ENCODE results near the gene PSMC3IP.
A peak's percentile ranks its signal among the peaks of the same experiment; 100 is the strongest.
"Not testable (repeated sequence)": the region's sequence is repeated elsewhere in the genome, so short reads cannot be mapped to it uniquely, and the experiment has no call there.

PSMC3IP gene, protein sequence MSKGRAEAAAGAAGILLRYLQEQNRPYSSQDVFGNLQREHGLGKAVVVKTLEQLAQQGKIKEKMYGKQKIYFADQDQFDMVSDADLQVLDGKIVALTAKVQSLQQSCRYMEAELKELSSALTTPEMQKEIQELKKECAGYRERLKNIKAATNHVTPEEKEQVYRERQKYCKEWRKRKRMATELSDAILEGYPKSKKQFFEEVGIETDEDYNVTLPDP

DNA sequence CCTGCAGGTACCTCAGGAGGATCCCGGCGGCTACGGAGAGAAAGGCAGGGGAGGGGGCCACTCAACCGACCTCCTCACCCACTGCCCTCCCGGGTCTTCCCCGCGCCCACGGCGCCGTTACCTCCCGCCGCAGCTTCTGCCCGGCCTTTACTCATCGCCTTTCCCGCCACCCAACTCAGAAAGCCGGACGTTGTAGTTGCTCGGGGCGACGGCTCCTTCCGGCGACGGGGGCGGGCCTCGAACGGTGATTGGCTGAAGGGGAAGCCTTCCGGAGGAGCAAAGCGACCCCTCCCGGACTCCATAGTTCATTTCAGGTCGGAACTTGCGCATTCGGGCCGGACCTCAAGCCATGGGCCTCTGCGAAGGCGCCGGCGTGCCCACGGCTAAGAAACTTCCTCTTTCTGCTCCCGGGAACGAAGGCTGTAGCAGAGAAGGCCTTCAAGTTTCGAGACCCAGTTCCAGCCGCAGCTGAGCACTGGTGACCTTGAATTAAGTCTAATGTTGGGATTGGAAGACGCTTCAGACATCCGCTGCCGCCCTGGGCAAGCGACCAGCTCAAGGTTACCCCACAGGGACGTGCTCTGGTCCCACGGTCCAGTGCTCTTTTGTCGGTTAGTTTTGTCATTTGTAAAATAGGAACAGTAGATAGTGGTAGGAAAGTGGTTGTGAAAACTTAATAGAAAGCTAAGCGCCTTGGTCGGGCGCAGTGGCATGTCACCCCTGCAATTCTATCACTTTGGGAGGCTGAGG, at the start of gene PSMC3IP:
Gene PSMC3IP (minus strand): TSS at position 198 of the 750 bp plus-strand sequence. CDS start 43 bp downstream, at position 155.
- DNase-seq = peak; percentile 98

DNA sequence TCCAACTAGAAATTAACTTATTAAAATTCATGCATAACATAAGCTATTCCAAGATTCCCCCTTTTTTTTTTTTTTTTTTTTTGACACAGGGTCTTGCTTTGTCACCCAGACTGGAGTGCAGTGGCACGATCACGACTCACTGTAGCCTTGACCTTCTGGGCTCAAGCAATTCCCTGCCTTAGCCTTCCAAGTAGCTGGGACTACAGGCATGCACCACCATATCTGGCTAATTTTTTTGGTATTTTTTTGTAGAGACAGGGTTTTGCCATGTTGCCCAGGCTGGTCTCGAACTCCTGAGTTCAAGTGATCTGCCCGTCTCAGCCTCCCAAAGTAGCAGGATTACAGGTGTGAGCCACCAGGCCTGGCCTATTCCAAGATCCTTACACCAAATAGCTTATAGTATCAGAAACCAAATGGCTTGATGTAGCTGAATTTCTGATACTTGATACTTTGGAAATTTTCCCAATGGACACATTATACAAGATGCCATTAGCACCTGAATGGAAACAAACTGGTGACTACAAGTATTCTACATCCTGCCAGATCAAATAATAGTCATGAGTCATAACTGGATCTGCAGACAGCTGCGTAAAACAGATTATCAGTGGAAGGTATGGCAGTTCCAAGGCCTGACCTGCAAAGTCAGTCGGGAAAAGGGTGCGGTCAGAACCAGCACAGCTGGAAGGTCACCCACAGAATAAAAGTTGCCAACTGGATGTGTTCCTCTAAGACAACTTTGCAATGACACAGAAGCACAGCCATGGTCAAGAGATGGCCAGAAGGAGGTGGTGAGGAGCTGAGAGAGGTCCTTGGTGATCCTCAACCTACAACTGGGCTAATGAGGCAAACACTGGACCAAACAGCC, 46.4 kb upstream of the PSMC3IP start:
- DNase-seq = no peak

- no peak for DNase-seq
These were observed 45.7 kb upstream of the PSMC3IP start for GRCh38 chr17:42623271-42623670.

GRCh38 chr17:42621987-42622386, 44.5 kb upstream of the PSMC3IP start:
- DNase-seq = not testable (repeated sequence)

GRCh38 chr17:42618442-42619150, 41.1 kb upstream of the PSMC3IP start:
- DNase-seq = peak; percentile 73

DNA sequence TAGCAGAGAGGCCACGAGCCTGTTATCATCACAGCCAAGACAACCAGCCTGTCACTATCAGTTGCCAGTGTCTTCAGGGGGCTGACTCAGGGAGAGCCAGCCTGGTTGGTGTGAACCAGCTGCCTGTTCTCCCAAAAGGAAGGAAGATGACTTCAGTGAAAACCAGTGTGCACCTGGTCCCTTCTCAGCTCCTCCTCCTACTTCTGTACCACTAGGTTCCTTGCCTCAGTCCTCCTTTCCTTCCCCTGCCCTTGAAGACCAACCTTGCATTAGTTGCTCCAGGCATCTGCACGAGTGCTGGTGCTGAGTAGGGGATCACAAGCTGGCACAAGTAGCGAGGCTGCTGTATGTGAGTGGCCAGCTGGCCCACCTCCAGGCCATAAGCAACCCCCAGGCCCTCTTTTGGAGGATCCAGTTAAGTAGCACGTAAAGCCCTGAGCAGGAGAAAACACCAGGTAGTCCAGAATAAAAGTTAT, 40.5 kb upstream of the PSMC3IP start:
- DNase-seq = peak; percentile 42

GRCh38 chr17:42613699-42614295, 36.3 kb upstream of the PSMC3IP start:
- DNase-seq = no peak

GRCh38 chr17:42612013-42612412, 34.5 kb upstream of the PSMC3IP start:
- no peak for DNase-seq

GRCh38 chr17:42609814-42610801, 32.6 kb upstream of the PSMC3IP start:
- DNase-seq = peak; percentile 59

GRCh38 chr17:42609182-42609813, 31.8 kb upstream of the PSMC3IP start, which contains the start of the genes RETREG3 and TUBG1:
TSS of gene RETREG3 (minus strand) at chr17:42609374. CDS start at chr17:42609324, 50 bp downstream.
TSS of gene TUBG1 (plus strand) at chr17:42609683. CDS start at chr17:42609738, 55 bp downstream.
- DNase-seq = peak; percentile 100

DNA sequence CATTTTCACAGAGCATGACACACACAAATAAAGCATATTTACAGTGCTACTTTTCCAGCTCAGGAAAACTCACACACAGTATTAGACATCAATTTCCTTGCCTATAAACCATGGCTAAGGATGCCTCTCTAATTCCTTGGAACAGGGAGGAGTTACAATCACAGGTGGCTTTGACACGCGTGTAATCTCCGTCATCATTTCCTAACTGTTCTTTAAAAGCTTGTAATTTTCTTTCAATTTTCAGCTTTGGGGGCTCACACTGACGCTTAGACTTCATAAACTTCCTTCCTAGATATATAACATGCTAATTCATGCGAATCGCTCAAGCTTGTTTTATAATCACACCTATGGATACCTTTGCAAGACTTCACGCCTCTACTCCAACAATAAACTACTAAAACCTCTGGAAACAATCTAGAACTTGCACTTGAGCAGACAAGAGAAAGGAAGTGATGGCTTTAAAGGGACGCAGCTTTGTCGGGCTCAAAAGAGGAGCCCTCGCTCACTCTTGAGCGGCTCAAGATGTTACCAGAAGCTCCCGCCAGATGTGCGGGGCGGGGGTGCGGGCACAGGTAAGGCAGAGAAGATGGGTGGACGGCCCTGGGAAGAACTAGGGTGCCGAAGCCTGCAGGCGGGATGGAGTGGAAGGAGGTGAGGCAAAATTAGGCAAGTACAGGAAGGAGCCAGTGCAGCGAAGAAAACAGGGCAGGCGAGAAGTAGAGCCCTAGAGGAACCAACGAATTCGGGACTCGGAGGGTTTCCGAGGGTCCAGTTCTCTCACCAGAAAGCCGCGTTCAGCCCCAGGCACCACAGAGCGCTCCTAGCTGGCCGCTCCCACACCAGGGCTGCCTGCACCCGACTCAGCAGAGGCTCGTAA, 31.0 kb upstream of the PSMC3IP start:
- DNase-seq = peak; percentile 55

- DNase-seq = no peak
These were observed 30.2 kb upstream of the PSMC3IP start for GRCh38 chr17:42607769-42608168.

DNA sequence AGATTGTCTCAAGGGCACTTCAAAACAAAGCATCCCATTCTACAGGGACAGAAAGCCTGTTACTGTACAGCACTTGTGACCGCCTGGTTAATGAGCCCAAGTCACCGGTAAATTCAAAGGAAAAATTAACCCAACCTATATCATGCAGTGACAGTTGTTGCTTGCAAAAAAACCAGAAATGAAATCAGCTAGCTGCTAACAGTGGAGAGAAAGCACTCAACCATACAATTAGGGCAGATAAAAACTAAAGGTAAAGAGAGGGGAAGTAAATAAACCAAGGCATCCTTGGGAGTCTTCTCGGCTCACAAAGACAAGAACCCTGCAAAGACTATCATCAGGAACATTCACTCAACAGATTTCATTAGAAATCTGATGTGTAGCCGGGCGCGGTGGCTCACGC, 25.8 kb upstream of the PSMC3IP start:
- no peak for DNase-seq

GRCh38 chr17:42598905-42599304, 21.4 kb upstream of the PSMC3IP start:
- peak; percentile 43 for DNase-seq

GRCh38 chr17:42596386-42596785, 18.9 kb upstream of the PSMC3IP start:
- DNase-seq = no peak

DNA sequence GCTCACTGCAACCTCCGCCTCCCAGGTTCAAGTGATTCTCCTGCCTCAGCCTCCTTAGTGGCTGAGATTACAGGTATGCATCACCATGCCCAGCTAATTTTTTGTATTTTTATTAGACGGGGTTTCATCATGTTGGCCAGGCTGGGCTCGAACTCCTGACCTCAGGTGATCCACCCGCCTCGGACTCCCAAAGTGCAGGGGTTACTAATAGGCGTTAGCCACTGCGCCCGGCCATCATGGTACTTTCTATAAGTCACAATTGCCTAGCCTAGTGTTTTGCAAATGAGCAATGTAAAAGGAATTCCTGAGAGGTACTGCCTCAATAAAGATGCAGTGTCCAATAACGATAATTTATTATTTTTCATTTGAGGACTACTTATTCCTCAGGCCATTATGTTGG, 13.9 kb upstream of the PSMC3IP start:
- DNase-seq = no peak

DNA sequence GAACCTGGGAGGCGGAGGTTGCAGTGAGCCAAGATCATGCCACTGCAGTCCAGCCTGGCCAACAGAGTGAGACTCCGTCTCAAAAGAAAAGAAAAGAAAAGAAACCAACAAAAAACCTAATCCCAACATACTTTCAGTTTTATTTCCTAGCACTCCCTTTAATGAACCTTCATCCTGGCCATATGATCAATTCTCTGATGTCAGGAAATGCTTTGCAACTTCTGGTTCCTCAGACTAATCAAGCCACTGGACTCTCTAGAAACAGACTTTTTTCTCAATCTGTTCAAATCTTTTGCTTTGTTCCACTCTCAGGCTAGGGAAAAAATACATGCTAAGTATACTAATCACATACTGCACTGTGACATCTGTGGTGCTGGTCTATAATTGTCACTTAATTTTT, 13.4 kb upstream of the PSMC3IP start:
- DNase-seq = no peak

- DNase-seq = no peak
These were observed 9.1 kb upstream of the PSMC3IP start for GRCh38 chr17:42586514-42587230.

GRCh38 chr17:42585353-42585752, 7.8 kb upstream of the PSMC3IP start:
- DNase-seq = no peak
